ENCODE results near the gene TMEM135.
A peak's percentile ranks its signal among the peaks of the same experiment; 100 is the strongest.
"Not testable (repeated sequence)": the region's sequence is repeated elsewhere in the genome, so short reads cannot be mapped to it uniquely, and the experiment has no call there.

The TMEM135 gene

DNA sequence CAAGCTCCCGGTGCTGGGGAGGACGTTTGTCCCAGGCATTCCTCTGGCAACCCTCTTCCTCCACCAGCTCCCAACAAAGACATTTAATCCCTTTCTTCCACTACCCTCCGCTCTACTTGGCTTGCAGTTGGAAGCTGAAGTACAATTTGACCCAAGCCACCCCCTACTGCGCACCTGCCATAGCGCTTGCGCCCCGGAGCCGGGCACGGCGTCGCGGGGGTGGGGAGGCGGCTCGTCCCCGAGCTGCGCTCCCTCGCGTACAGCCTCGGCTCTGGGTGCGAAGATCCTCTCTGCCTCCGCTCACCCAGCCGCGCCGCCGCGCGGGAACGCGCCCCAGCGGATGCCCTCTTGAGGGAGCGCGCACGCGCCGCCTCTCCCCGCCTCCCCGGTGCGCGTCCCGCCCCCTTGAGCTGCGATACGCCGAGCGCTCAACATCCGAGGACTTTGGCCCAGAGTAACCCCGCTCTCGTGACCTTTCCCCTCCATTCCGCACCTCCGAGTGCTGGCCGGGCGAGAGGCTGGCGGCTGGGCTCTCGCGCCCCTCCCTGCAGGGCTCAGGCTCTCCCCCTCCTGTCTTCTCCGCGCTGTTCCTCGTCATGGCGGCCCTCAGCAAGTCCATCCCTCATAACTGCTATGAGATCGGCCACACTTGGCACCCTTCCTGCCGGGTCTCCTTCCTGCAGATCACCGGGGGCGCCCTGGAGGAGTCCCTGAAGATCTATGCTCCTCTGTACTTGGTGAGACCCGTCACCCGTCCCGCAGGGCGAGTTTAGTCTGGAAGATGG lies at the start of gene TMEM135:
Gene TMEM135 (plus strand): TSS at position 485 of the 785 bp plus-strand sequence. CDS start 112 bp downstream, at position 597.
- peak; percentile 89 for DNase-seq

DNA sequence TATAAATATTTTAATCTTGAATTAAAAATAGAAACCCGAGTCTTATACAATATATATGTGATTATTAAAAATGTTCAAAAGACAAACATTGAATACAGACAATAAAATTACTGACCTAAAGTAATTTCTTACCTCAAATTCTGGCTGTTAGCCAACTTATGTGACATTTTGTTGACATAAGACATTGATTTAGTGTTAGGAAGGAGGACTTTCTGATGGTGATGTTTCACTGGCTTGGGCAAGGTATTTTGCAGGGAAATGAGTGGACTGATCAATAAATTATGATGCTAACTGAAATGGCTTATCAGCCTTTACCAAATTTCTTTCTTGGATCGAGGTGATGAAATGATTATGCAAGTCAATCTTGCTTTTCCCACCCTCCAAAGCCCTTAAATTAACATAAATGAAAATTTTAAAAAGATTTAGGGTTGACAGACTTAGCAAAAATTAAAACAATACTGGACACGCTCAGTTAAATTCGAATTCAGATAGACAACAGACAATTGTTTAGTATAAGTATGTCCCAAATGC lies 49.3 kb upstream of the TMEM135 start:
- DNase-seq = no peak

DNA sequence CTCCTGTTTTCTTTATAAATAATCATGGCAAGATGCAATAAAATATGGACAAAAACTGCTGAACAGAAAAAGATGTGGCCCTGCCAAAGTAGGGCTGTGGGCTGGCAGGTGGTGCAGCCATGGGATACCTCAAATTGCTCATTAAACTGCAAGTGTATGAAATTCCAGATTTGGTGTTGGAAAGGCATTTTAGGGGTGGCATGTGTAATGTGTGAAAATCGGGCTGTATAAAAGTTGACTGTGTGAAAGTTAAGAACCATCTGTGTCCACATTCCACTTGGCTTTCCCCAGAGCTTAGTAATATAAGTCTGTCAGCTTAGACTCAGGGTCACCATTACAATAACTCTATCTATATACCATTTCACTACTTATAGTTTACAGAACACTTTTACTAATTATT lies 47.7 kb upstream of the TMEM135 start:
- DNase-seq = no peak

DNA sequence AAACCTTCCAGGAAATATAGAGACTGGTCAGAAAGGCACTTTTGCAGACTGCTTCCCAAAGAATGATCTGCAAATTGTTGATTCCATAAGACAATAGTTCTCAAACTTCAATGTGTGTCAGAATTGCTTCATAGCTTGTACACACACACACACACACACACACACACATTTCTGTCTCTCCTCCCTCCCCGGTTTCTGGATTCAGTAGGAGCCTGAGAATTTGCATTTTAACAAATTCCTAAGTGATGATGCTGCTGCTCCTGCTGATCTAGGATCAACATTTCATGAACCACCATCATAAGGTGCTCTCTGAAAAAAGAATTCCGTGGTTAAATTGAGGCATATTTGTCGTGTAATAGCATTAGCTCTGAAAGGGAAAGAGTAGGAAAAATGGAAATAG lies 47.2 kb upstream of the TMEM135 start:
- DNase-seq = no peak

DNA sequence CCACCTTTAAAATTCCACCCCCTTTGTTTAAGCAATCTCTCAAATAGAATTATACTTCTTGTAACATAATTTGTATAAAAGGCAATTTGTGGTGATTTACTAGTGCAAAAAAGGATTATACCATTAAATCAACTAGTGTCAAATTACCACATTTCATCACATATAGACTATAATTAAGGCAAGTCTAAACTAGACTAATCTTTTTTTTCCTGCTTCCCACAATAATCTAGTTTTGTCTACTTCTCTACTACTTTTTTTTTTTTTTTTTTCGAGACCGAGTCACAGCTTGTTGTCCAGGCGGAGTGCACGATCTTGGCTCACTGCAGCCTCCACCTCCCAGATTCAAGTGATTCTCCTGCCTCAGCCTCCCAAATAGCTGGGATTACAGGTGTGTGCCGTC lies 46.4 kb upstream of the TMEM135 start:
- no peak for DNase-seq

DNA sequence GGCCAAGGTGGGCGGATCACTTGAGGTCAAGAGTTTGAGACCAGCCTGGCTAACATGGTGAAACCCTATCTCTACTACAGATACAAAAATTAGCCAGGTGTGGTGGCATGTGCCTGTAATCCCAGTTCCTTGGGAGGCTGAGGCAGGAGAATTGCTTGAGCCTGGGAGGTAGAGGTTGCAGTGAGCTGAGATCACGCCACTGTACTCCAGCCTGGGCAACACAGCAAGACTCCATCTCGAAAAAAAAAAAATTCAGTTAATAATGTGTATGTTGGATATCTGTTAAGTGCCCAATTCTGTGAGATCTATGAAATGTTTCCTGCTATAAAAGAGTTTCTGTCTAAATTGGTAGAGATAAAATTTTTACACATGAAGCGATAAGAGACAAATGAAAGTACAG lies 45.4 kb upstream of the TMEM135 start:
- not testable (repeated sequence) for DNase-seq

DNA sequence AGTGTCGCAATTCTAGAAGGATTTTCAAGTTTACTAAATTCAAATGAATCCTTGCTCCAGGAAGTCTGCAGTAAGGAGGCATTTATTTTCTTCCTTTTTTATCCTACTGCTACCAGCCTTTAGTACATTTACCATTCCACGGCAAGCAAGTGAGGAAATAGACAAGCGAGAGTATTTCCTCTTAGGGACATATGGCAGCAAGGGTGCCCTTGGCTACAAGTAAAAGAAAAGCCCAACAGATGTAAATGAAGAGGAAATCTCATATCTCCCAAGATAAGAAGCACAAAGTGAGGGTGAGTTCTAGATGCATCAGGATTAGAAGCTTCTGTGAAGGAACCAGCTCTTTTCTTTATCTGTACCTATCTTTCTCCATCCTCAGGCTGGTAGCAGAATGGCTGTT lies 44.7 kb upstream of the TMEM135 start:
- no peak for DNase-seq

DNA sequence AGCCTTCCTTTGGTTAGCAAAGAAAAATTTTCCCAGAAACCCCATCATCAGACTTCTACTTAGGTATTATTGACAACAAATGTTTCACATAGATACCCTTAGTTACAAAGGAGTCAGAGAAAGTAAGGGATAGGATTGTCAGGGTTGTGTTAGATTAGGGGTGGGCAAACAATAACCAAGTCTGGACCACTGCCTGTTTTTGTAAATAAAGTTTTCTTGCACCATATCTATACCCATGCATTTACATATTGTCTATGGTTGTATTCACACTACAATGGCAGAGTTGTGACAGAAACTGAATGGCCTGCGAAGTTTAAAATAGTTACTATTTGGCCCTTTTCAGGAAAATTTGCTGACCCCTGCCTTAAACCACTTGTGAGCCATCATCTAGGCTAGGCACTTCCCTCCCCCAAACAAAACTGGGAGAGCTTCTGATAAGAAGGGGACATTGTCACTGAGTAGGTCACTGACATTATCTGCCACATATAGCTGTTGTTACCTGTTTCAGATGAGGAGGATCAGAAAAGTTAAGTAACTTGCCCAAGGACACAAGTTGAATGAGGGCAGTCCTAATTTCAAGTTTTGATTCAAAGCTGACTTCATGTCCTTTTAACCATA lies 40.7 kb upstream of the TMEM135 start:
- DNase-seq = no peak

DNA sequence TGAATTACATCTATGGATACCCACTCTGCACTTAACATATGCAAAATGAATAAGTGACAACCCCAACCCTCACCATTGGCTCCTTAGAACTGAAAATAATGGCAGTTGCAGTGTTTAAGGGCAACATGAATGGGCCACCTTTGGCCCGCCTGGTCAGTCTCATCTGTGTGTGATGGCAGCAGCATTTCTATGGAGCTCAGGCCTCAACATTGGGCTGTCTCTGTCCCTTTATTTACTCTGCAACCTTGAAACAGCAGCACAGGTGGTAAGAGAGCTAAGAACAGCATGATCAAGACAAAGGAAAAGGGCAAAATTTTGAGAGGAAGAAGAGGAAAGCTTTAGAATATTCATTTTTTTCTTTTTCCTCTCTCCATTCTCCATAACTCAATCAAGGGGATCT lies 38.3 kb upstream of the TMEM135 start:
- no peak for DNase-seq

DNA sequence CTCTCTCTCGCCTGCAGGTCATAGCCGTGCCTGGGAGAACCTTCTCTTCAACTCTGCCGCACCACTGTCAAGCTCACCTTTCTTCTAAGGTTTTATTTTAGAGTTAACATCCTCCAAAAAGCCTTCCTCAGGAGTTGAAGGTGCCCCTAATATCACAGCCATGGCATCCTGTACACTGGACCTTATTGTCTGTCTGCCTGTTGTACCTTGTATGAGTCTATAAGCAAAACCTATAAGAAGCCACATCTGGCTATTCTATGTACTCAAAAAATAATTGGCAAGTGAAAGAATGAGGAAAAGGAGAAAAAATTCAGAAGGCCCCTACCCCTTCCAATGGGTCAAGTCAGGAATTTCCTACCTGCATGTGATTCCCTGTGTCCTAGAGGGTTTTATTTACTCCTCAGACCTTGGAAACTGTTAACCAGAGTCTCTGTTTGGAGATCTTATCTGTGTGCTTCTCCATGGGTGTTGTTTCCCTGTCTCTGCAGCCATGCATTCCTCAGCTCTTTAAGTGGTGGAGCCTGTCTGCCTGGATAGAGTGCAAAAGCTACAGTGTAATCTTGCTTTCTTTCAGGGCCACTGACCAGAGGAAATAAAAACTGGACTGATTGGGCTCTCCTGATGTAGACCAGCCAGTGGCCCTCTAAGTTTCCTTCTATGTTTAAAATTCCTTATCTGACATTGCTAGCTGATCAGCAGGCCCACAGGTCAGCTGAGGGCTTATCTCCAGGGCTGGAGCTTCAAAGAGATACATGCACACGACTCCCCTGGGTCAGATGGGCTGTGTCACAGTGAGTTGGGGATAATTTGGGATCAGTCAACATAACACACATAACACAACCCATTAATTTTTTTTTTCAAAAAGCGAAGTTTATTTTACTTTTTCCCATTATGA lies 37.6 kb upstream of the TMEM135 start:
- DNase-seq = no peak

DNA sequence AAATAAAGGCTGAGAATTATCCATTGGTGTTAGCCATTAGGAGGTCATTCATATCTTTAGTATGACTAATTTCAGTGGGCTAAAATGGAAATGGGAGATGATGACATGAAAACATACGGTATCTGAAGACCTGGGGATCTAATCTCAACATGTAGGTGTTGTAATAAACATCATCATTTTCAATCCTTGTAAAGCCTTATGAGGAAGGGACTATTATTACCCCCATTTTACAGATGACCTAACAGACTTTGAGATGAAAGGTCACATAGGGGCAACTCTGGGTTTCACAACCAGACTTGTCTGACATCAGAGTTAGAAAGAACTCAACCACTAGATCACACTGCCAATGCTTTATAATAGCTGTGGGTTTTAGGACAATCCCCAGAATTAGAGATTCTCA lies 34.8 kb upstream of the TMEM135 start:
- DNase-seq = no peak

DNA sequence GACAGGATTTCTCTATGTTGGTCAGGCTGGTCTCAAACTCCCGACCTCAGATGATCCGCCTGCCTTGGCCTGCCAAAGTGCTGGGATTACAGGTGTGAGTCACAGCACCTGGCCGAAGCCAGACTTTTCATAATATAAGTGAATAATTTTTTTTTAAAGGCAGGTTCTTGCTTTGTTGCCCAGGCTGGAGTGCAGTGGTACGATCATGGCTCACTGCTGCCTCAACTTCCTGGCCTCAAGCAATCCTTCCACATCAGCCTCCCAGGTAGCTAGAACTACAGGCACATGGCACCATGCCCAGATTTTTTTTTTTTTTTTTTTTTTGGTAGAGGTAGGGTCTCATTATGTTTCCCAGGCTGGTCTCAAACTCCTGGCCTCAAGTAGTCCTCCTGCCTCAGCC lies 33.5 kb upstream of the TMEM135 start:
- DNase-seq = not testable (repeated sequence)

DNA sequence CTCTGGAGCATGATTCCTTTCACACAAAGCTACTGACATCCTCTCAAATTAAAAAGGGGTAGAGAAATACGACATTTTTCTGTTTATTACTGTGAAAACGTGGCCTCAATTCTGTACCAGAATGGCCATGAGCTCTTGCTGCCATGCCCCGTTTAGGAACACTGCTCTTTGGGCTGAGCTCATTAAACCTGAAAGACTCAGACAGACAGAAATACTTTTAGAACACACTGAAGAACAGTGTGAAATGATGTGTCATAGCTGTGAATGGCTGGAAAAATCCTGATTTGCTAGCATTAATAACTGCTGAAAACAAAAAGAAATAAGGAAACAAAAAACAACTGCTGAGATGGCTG lies 32.2 kb upstream of the TMEM135 start:
- no peak for DNase-seq

DNA sequence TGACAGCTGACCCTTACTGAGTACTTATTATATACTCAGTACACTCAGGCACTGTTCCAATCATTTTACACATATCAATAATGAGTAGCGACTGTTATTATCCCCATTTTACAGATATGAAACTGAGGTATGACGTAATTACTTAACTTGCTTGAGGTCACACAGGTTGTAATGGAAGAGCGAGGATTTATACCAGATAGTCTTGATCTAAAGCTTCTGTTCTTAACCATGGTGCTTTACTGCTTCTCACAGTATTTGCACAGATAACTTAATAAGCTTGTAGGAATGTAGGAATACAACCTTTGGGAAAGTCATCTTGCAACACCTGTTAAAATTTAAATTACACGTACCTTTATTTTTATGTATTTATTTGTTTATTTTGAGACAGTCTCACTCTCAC lies 31.7 kb upstream of the TMEM135 start:
- DNase-seq = no peak

DNA sequence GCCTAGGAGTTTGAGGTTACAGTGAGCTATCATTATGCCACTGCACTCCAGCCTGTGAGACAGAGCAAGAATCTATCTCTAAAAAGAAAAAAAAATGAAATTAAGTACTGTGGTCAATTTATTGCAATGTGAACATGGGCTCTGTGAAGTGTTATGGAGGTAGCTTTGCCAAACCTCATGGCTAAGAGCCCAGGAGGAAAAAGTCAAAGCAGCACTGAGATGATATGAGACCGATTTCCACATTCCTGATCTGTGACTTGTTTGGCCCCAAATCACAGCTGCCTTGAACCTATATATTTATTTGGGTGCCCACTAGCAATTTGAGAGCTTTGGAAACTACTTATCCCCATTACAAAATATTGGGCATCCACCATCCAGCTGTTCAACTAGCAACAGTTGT lies 29.8 kb upstream of the TMEM135 start:
- DNase-seq = no peak

DNA sequence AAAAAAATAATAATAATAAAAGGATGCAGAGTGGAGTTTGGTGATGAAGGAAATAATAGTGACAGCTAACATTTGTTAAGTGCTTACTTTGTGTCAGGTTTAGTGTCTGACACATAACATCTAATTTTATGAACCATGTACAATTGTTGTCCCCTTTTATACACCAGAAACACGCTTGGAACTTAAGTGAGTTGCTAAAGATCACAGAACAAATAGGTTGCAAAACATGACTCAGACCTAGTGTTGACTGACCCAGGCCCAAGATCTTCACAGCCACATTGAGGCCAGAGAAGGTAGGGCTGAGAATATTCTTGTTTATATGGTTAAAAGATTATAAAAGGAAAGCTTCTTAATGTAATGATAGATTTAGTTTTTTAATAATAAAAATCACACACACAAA lies 25.6 kb upstream of the TMEM135 start:
- DNase-seq = no peak

DNA sequence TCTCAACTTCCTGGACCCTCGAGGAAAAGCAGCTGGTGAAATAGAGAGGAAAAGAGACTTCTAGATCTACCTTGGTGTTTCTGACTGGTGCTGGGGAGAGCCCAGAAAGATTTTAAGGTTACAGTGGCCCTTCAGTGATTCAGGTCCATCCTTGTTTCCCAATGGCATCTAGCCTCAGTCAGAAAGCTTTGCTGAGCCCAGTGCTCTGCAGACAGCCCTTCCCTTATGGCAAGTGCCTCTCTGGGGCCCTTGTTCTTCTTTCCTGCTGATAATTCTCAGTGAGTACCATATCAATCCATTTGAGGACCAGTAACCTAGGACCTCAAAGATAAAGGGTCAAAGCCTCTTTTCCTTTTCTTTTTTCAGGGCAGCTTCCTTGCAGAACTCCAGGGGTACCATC lies 25.1 kb upstream of the TMEM135 start:
- no peak for DNase-seq

DNA sequence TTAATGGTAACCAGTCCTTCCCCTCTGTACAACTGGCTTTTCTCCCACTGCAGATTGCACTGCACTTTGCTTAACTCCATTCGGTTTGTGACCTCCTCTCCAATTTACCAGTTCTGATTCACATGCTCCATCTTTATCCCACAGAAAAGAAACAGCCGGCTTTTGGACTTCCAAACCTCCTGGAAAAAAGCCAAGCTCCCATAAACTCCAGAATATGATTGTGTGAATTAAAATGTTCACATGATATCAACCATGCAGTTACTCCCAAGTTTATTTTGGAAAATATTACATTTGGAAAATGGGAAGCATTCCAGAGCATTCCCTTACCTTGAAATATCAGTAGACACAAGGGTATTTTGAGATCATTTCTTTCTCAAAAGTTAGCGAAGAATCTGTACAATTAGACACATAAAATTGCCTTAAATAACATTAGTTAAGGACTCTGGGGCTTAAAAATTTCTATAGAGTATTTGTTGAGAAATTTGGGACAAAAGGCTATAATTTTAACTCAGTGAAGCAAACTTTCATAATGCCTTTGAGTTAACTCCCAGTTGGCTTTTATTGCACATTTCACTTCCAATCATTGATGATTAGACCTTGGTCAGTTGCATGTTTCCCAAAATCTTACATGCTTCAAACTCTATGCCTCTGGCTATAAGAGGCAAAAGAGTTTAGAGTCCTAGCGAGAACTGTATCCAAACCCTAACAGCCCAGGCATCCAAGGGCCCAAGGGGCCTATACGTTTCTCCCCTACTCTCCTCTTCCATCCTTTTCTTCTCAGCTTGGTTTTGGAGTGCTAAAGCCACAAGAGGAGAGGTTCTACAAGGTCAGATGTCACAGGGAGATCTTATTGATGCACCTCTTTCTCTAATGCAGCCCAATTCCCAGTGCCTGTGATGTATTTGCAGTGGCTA lies 23.6 kb upstream of the TMEM135 start:
- DNase-seq = no peak

DNA sequence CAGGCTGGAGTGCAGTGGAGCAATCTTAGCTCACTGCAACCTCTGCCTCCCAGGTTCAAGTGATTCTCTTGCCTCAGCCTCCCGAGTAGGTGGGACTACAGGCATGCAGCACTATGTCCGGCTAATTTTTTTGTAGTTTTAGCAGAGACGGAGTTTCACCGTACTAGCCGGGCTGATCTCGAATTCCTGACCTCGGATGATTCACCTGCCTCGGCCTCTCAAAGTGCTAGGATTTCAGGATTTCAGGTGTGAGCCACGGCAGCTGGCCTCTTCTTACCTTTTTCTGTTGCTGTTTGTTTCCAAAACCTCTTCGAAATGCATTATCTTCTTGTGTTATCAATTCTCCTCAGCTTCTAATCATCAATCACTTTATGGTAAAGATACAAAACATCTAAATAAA lies 22.1 kb upstream of the TMEM135 start:
- no peak for DNase-seq

DNA sequence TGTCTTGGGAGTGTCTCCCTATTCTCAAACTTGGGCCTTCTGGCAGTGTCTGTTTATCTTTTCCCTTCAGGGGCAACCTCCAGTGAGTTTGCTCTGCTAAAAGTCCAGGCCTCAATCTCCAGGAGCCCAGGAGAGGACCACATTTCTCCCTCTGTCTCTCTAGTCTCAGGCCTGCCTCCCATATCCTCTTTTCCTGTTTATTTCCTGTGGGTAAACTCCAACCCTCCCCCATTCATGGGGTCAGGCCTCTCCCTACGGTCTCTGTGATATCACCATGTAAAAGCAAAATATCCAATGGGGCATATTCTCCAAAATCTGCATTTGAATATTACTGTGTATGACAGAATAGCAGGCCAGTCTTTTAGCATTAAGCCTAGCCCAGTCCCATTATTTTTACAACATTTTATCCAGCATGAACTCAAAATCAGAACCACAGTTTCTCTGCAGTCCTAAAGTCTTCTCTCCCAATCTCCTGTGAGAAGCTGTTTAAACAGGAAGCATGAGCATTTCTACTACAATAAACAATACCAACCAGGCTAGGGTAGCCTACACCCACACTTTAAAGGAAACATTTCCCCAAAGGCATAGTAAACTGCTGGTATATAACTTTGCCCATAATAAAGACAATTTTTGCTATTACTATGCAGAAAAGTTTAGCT lies 18.0 kb upstream of the TMEM135 start:
- DNase-seq = no peak

DNA sequence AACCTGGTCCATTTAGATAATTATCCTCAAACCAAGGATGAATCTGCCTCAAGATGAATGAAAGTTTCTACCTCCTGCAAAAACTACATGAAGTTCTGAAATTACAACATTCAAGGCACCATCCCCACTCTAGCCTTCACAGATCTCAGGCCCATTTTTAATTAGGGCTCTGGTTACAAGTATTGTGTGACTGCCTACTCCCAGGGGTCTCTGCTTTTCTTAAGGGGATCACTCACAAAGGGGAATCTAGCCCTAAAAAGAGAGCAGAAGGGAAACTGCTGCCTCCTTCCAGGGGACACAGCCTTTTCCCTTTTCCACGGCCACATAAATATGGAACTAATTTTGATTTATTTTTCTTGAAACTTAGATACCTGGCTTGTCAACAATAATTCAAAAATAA lies 17.4 kb upstream of the TMEM135 start:
- no peak for DNase-seq

All from CD4-positive, alpha-beta T cell treated with Interferon gamma for 1 hour (primary cell).